Vagina (tissue), 2 donors: ENCODE data around the gene ATP6V1E1. TPM values are rescaled to one million over a fixed set of nuclear protein-coding genes. Genes with fewer than 3 reads are reported as not detected.
"Not testable (repeated sequence)": the region's sequence is repeated elsewhere in the genome, so short reads cannot be mapped to it uniquely, and the experiment has no call there.

ENCODE experiments used
- DNase-seq, 2 donors: peaks; one replicate each; pipeline ENCODE4 v3.0.0-alpha.2; 2017; ENCODE audit errors: extremely low spot score in 2 of 2
- H3K27ac ChIP-seq: fragments of 200-600 bp; sonication (generic); one replicate; pipeline ENCODE4 v1.5.1; 2019
- H3K27me3 ChIP-seq: fragments of 200-600 bp; sonication (generic); one replicate; pipeline ENCODE4 v1.5.1; 2019
- H3K36me3 ChIP-seq, 2 donors: fragments of 200-600 bp; sonication (generic); one replicate each; pipeline ENCODE4 v1.5.1; 2017 to 2019
- H3K4me1 ChIP-seq: fragments of 200-600 bp; sonication (generic); one replicate; pipeline ENCODE4 v1.5.1; 2019
- H3K4me3 ChIP-seq, 2 donors: fragments of 200-600 bp; sonication (generic); 1 replicate in 1 of 2; 2 replicates in 1 of 2; pipeline ENCODE4 v1.5.1; 2016 to 2019
- H3K9me3 ChIP-seq: fragments of 200-600 bp; sonication (generic); one replicate; pipeline ENCODE4 v1.5.1; 2019
- CTCF ChIP-seq, 3 experiments: fragments of 450-650 bp in 2 of 3; fragments of 200-600 bp in 1 of 3; sonication (generic) in 1 of 3; IDR thresholded peaks; one replicate each; pipeline ENCODE4 v1.5.1; 2017 to 2019; ENCODE audit warnings: antibody characterized with exemption in 3 of 3, mild to moderate bottlenecking in 2 of 3, moderate library complexity in 2 of 3
- POLR2A ChIP-seq, 2 donors: fragments of 450-650 bp; IDR thresholded peaks; one replicate each; pipeline ENCODE4 v1.6.1; 2017; ENCODE audit warnings: antibody characterized with exemption in 2 of 2, mild to moderate bottlenecking in 2 of 2, moderate library complexity in 2 of 2
- POLR2AphosphoS5 ChIP-seq, 2 donors: sonication (generic); formaldehyde crosslinking; IDR thresholded peaks; one replicate each; pipeline ENCODE4 v1.9.0; 2017; ENCODE audit warnings: antibody characterized with exemption in 2 of 2, mild to moderate bottlenecking in 2 of 2, low read depth in 1 of 2; ENCODE audit not compliant: insufficient read depth in 1 of 2
- intact Hi-C: fragments of 100-400 bp; cut with DNase I; formaldehyde crosslinking; loops from one replicate; pipeline ENCODE4 v1.15.1; 2023
- total RNA-seq: library from RNA; depleted of rRNA; stranded (reverse); fragments of >200 nt; gene quantifications from one replicate; pipeline ENCODE4 v1.2.3, GENCODE V29; 2016

Gene ATP6V1E1
- total RNA-seq, 1 donor from 2014 or later, result 88.9 TPM

- no peak for DNase-seq
- Histone ChIP-seq H3K4me3 (peak overlapping the region; percentile 52 to 99), H3K27me3 (no peaks in the 10 kb centered on the region), H3K4me1 (peaks cover 28% of the 10 kb centered on the region), H3K9me3 (no peaks in the 10 kb centered on the region), H3K36me3 (no peaks in the 10 kb centered on the region), H3K27ac (peak overlapping the region; percentile 99)
- intact Hi-C loops, result no loop called here
- no peak for TF ChIP-seq POLR2AphosphoS5 (IDR thresholded peaks at IDR 0.05; ENCODE audit: insufficient read depth in 1 of 2, low read depth in 1 of 2)
- no peak for TF ChIP-seq POLR2A (IDR thresholded peaks at IDR 0.05)
- no peak for TF ChIP-seq CTCF (IDR thresholded peaks at IDR 0.05)
These were observed 10.7 kb upstream of the ATP6V1E1 start for GRCh38 chr22:17639247-17639741.

DNA sequence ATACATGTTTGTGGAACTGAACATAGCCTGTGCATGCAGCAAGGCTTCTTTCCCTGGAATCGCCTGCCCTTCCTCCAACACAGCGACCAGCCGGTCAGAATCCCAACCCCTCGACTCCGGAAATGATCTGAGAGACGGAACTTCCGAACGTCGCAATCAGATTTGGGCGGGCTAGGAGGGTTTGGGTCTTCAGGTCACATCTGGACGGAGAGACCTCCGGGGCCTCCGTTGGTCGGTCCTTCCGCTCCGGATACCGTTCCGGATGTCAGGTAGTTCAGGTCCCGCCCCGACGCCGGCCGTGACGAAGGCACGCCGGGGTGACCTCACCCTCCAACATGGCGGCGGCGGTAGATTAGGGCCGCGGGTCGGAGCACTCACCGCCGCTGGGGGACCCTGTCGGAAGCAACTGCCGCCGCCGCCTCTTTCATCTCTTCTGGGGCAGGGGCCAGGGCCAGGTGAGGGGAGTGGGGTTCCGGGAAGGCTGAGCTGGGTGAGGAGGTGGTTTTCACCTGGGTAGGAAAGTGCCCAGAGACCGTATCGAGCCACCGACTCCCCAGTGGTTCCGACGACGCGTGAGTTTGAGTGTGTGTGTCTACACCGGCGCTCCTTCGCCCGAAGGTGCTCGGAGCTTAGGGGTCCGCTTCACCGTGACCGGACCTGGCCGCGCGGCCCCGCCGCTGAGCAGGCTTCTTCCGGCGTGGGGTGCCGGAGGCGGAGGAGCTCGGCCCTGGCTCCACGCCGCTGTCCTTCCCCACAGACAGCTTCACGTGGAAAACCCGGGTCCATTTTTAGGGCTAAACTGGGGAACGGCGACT lies 10.1 kb upstream of the ATP6V1E1 start, which contains the start of gene BCL2L13:
Gene BCL2L13, plus strand, starts transcription at position 326 of the 815 bp plus-strand sequence. CDS start 16,955 bp downstream, outside the sequence.
- H3K36me3 ChIP-seq, result no peaks in the 10 kb centered on the region
- no peaks in the 10 kb centered on the region for H3K9me3 ChIP-seq
- peak within 1 kb of the TSS; percentile 99 for H3K27ac ChIP-seq
- peak in 1 of 2 donors; percentile 96 for DNase-seq
- peaks cover 35% of the 10 kb centered on the region for H3K4me1 ChIP-seq
- H3K27me3 ChIP-seq, result no peaks in the 10 kb centered on the region
- peak within 1 kb of the TSS; percentile 52 to 99 for H3K4me3 ChIP-seq
- intact Hi-C loops, result no loop called here
- TF ChIP-seq CTCF (IDR thresholded peaks at IDR 0.05), result no peak
- TF ChIP-seq POLR2A (IDR thresholded peaks at IDR 0.05), result peak; percentile 89 to 95
- peak; percentile 93 to 99 for TF ChIP-seq POLR2AphosphoS5 (IDR thresholded peaks at IDR 0.05; ENCODE audit: insufficient read depth in 1 of 2, low read depth in 1 of 2)

- Histone ChIP-seq H3K9me3 (no peaks in the 10 kb centered on the region), H3K4me1 (peaks cover 36% of the 10 kb centered on the region), H3K27ac (peak overlapping the region; percentile 99), H3K27me3 (no peaks in the 10 kb centered on the region), H3K4me3 (peak overlapping the region; percentile 52 to 99), H3K36me3 (no peaks in the 10 kb centered on the region)
- intact Hi-C loops, result no loop called here
- no peak for TF ChIP-seq CTCF (IDR thresholded peaks at IDR 0.05)
- no peak for TF ChIP-seq POLR2A (IDR thresholded peaks at IDR 0.05)
- TF ChIP-seq POLR2AphosphoS5 (IDR thresholded peaks at IDR 0.05; ENCODE audit: insufficient read depth in 1 of 2, low read depth in 1 of 2), result no peak
- DNase-seq, result no peak
These were observed 9.6 kb upstream of the ATP6V1E1 start for GRCh38 chr22:17638182-17638431.

DNA sequence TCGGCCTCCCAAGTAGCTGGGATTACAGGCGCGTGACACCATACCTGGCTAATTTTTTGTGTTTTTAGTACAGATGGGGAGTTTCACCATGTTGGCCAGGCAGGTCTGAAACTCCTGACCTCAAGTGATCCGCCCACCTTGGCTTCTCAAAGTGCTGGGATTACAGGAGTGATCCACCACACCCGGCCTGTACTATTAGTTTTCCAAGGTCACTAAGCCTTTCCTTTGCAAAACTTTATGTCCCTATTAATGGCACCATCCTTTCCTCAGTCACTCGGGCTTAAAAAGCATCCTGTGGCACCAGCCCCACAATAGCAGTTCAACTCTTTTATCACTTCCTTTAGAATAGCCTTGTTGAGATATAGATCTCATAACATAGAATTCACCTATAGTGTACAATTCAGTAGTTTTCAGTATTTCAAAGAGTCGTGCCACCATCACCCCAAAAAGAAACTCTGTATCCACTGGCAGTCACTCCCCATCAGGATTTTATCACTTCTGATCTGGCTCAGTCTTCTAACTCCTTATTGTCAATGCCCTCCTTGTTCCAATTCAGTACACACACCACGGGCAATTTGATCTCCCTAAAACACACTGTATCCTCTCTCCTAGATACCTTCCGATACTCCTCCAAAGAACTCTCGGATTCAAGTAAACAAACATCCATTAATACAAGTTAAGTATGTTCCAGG lies 9.1 kb upstream of the ATP6V1E1 start:
- TF ChIP-seq CTCF (IDR thresholded peaks at IDR 0.05) (no peak), POLR2A (IDR thresholded peaks at IDR 0.05) (no peak), POLR2AphosphoS5 (IDR thresholded peaks at IDR 0.05; ENCODE audit: insufficient read depth in 1 of 2, low read depth in 1 of 2) (no peak)
- intact Hi-C loops, result no loop called here

GRCh38 chr22:17636850-17637249 lies 8.3 kb upstream of the ATP6V1E1 start:
- H3K4me3 ChIP-seq, DNase-seq, H3K36me3 ChIP-seq, H3K27me3 ChIP-seq, H3K9me3 ChIP-seq, intact Hi-C loops, H3K27ac ChIP-seq: not testable (repeated sequence)
- peaks cover 36% of the 10 kb centered on the region for H3K4me1 ChIP-seq

More for the DNA sequence above, 9.1 kb upstream of the ATP6V1E1 start:
- H3K27me3 ChIP-seq, result no peaks in the 10 kb centered on the region
- H3K27ac ChIP-seq, result peak overlapping the region; percentile 99
- no peak for DNase-seq
- peak overlapping the region; percentile 52 to 99 for H3K4me3 ChIP-seq
- no peaks in the 10 kb centered on the region for H3K9me3 ChIP-seq
- H3K4me1 ChIP-seq, result peaks cover 36% of the 10 kb centered on the region
- no peaks in the 10 kb centered on the region for H3K36me3 ChIP-seq
